Stimulated activated CD8-positive, alpha-beta memory T cell treated with anti-CD3 and anti-CD28 coated beads, Interleukin-4, amount 100 ng/mL, for 48 hours (primary cell): ENCODE measurements around the gene ERICH6B.
"Not testable (repeated sequence)": the region's sequence is repeated elsewhere in the genome, so short reads cannot be mapped to it uniquely, and the experiment has no call there.

Source experiments
- DNase-seq: peaks from one replicate; pipeline ENCODE4 v3.0.0-alpha.2; 2020

The ERICH6B gene

GRCh38 chr13:45615501-45616101 lies at the start of gene ERICH6B:
Gene ERICH6B (minus strand): TSS chr13:45615739. CDS start chr13:45597005, 18,734 bp downstream.
- DNase-seq: no peak

GRCh38 chr13:45662903-45663302 lies 47.4 kb upstream of the ERICH6B start:
- not testable (repeated sequence) for DNase-seq

- DNase-seq: no peak
Observed at GRCh38 chr13:45662162-45662561, 46.6 kb upstream of the ERICH6B start.

- not testable (repeated sequence) for DNase-seq
Observed at GRCh38 chr13:45660458-45660857, 44.9 kb upstream of the ERICH6B start.

GRCh38 chr13:45659536-45659935 lies 44.0 kb upstream of the ERICH6B start:
- DNase-seq: no peak

- no peak for DNase-seq
Observed at GRCh38 chr13:45658586-45659235, 43.2 kb upstream of the ERICH6B start.

- no peak for DNase-seq
Observed at GRCh38 chr13:45654633-45655349, 39.3 kb upstream of the ERICH6B start.

GRCh38 chr13:45645263-45645662 lies 29.7 kb upstream of the ERICH6B start:
- not testable (repeated sequence) for DNase-seq

GRCh38 chr13:45642159-45642558 lies 26.6 kb upstream of the ERICH6B start:
- not testable (repeated sequence) for DNase-seq

- not testable (repeated sequence) for DNase-seq
Observed at GRCh38 chr13:45635291-45635690, 19.8 kb upstream of the ERICH6B start.

- DNase-seq: no peak
Observed at GRCh38 chr13:45630791-45631190, 15.3 kb upstream of the ERICH6B start.

GRCh38 chr13:45629940-45630339 lies 14.4 kb upstream of the ERICH6B start:
- no peak for DNase-seq

- no peak for DNase-seq
Observed at GRCh38 chr13:45628094-45628493, 12.6 kb upstream of the ERICH6B start.

- no peak for DNase-seq
Observed at GRCh38 chr13:45627656-45628055, 12.1 kb upstream of the ERICH6B start.

GRCh38 chr13:45626731-45627374 lies 11.3 kb upstream of the ERICH6B start:
- no peak for DNase-seq

- no peak for DNase-seq
Observed at GRCh38 chr13:45623516-45624090, 8.1 kb upstream of the ERICH6B start.

- DNase-seq: no peak
Observed at GRCh38 chr13:45621950-45622349, 6.4 kb upstream of the ERICH6B start.

- DNase-seq: no peak
Observed at GRCh38 chr13:45607931-45608330, 7.6 kb downstream of the ERICH6B start.

- no peak for DNase-seq
Observed at GRCh38 chr13:45604892-45605291, 10.6 kb downstream of the ERICH6B start.

- DNase-seq: no peak
Observed at GRCh38 chr13:45603338-45603737, 12.2 kb downstream of the ERICH6B start.

GRCh38 chr13:45602183-45603170 lies 13.1 kb downstream of the ERICH6B start:
- DNase-seq: no peak

- DNase-seq: no peak
Observed at GRCh38 chr13:45601680-45602079, 13.9 kb downstream of the ERICH6B start.
